Kidney tubule cell (primary cell): ENCODE measurements around the gene AVP.

Source experiments
- DNase-seq: peaks from one replicate; pipeline ENCODE4 v3.0.0-alpha.2; 2018; ENCODE audit warnings: low spot score

The AVP gene

DNA sequence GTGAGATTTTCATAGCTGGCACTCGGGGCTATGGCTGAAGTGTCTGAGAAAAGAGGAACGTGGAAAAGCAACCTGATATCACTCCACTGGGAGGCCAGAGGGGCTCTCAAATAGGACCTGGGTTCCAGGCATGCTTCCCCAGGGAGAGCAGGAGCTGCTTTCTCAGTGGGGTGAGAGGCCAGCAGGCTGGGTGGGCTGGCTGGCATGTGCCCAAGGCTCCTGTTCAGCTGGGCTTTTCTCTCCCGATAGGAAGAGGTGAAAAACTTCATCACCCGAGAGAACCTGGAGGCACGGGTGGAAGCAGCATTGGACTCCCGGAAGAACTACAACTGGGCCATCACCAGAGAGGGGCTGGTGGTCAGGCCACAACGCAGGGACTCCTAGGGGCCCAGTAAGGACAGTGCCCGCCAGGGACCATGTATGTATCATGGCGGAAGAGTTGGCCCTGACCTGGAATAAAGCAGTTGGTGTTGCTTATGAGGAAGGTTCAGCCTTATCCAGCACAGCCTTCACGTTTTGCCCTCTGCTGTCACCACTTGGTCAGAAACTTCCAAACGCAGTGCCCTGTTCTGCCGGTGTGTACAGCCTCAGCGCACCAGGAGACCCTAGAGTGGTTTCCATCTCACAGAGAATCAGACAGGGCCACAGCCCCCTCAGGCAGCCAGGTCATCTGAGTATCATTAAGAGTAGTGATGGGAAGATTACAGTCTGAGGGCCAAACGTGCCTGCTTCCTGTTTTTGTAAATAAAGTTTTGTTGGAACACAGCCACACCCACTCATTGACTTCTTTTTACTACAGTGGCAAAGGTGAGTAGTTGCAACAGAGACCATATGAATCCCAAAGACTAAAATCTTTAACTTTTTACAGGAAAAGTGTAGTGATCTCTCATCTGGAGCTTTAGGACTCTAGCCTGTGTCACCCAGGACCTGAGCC, 36.8 kb downstream of the AVP start:
- no peak for DNase-seq

- DNase-seq = peak; percentile 69
These were observed 37.7 kb downstream of the AVP start for GRCh38 chr20:3046677-3047462.

GRCh38 chr20:3045816-3046676, 38.5 kb downstream of the AVP start, which contains the start of gene MRPS26:
TSS of gene MRPS26 (plus strand) at chr20:3046052. CDS start at chr20:3046069, 17 bp downstream.
- peak; percentile 90 for DNase-seq

DNA sequence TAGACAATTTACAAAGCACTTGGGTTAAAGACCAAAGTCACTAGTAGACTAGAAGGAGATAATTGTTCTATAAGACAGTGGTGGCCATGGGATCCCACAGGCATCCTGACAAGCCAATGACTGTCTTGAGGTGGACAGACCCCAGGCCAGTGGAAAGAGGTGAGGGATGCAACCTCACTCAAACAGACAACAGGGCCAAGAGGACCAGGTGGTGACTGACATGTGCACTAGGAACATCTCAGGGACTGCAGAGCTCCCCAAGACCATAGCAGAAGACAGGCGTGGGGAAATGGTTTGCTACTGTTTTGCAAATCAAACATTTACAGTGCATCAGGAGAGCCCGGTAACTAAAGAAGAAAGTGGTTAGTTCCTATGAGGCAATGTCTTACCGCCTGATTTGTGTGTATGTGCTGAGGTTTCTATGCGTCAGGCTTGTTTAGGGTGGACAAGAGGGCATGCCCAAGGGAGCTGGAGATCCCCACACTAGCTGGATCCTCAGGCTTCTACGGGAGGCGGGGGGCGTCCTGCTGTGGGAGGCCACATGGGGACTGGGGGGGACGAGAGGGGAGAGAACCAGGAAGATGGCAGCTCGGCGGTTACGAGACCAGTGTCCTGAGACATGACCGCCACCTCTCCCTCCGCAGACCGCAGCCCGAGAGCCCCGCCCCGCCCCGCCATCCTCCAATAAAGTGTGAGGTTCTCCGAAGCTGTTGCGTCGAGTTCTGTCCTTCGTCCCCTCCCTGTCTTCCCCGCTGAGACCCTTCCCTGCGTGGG, 39.3 kb downstream of the AVP start:
- peak; percentile 73 for DNase-seq

GRCh38 chr20:3044336-3044965, 40.1 kb downstream of the AVP start:
- no peak for DNase-seq

- no peak for DNase-seq
These were observed 41.2 kb downstream of the AVP start, which contains the start of gene GNRH2 for GRCh38 chr20:3043322-3043721. TSS of gene GNRH2 (plus strand) at chr20:3043622. CDS start at chr20:3044415, 793 bp downstream.

DNA sequence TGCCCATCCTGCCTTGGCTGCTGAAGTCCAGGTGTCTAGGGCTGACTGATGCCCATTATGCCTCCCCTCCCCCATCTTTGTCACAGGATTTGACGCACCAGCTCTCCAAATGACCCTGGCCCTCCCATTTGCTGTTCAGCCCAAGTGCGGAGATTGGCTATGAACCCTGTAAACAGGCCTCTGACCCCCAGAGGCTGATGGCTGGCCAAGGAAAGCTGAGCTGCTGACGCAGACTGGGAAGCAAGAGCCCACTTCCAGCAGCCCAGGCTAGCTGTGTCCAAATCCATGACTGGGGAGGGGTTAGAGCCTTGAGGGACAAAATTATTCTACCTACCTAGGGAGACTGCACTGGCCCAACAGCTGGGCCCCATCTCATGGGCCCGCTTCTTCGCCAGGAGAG, 41.9 kb downstream of the AVP start:
- no peak for DNase-seq

DNA sequence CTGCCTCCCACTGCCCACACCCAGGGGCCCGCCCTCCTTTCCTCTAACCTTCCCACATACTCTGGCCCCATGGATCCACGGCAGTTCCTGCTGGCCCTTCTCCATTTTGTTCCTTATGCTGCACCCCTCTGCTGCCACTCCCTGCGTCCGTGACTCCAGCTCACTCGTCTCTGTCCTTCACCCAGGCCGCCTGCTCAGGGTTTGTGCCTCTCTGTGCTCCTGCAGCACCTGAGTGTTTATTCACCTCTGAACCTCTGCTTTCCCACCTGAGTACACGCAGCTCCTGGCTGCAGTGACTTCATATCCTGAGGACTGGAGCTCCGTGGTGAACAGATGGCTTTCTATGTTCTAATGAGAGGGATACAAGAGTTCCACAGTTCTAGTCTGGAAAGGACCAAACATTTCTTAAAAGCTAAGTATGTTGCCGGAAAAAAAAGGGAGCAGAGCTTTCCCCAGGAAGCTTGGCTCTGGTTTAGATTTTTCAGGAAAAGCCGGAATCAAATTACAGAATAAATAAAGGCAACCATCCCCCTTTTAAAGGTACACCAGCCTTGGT, 42.6 kb downstream of the AVP start:
- DNase-seq = peak; percentile 6

- no peak for DNase-seq
These were observed 44.4 kb downstream of the AVP start for GRCh38 chr20:3040086-3040485.

DNA sequence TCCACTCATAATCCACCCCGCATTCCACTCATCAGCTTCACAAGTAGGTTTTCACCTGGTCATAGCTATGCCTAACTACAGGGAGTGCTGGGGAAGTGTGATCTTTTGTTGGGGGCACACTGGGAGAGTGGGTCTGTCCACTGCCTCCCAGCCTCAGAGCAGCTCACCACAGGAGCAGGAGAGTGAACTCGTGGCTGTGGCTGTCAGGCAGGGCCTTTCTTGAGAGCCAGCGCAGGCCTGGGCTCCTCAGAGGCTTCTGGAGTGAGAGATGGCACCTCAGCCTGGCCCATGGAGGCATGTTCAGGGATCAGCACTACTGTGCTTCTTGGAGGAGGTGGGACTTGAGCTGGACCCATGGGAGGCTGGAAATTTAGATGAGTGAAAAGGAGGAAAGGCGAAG, 45.1 kb downstream of the AVP start:
- DNase-seq = no peak

DNA sequence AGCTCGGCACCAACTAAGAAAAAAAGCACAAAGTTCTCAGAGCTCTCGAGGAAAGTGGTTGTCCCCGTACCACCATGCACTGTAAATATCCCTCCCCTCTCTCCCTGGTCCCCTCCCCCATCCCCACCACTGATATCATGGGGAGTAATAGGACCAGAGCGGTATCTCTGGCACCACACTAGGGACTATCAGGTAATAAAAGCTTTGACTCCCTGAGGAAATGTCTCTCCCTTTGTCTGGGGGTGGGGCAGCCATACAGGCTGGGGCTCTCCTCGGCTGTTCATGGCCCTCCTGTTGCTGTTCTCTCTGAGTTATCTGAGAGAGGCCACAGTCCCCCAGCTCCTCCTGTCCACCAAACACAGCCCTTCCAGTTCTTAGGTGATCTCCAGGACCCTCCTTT, 46.1 kb downstream of the AVP start:
- no peak for DNase-seq

GRCh38 chr20:3037654-3038053, 46.9 kb downstream of the AVP start:
- no peak for DNase-seq

DNA sequence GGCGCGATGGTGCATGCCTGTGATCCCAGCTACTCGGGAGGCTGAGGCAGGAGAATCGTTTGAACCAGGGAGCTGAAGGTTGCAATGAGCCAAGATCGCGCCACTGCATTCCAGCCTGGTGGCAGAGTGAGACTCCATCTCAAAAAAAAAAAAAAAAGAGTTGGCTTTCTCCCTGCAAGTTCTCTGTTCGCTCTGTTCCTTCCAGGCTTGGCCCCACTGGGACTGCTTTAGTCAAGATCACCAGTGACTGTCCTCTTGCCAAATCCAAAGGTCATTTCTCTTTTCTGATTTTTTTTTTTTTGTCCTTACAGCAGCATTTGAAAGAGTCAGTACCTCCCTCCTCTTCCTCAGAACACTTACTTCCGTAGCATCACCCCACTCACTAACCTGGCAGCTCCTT, 51.9 kb downstream of the AVP start:
- no peak for DNase-seq
